Cardiac muscle cell (in vitro differentiated cells and primary cell): Measurements from ENCODE around the gene ANKZF1. TPM values are rescaled to one million over a fixed set of nuclear protein-coding genes. Genes with fewer than 3 reads are reported as not detected.

Source experiments
- DNase-seq, 2 donors: peaks; one replicate each; pipeline versions ENCODE4 v3.0.0 to v3.0.0-alpha.2; 2010 to 2017; ENCODE audit warnings: low read depth in 1 of 2, low spot score in 1 of 2
- H3K27ac ChIP-seq: fragments of 200-600 bp; sonication (generic); 2 replicates; pipeline ENCODE4 v1.5.1; 2016
- H3K27me3 ChIP-seq: fragments of 200-600 bp; sonication (generic); 2 replicates; pipeline ENCODE4 v1.6.0; 2016; ENCODE audit warnings: control low read depth
- H3K36me3 ChIP-seq: fragments of 200-600 bp; sonication (generic); 2 replicates; pipeline ENCODE4 v1.5.1; 2016; ENCODE audit warnings: control low read depth
- H3K4me1 ChIP-seq: fragments of 200-600 bp; sonication (generic); 2 replicates; pipeline ENCODE4 v1.8.1; 2017; ENCODE audit warnings: low read depth, mild to moderate bottlenecking, mixed run types
- H3K4me3 ChIP-seq: fragments of 200-600 bp; sonication (generic); 2 replicates; pipeline ENCODE4 v1.5.1; 2016; ENCODE audit warnings: mild to moderate bottlenecking
- H3K9me3 ChIP-seq: fragments of 200-600 bp; sonication (generic); 2 replicates; pipeline ENCODE4 v1.5.1; 2017; ENCODE audit warnings: low read depth, mild to moderate bottlenecking, control low read depth
- CTCF ChIP-seq: IDR thresholded peaks from 2 replicates; pipeline ENCODE4 v1.5.1; 2012; ENCODE audit warnings: low read depth, mild to moderate bottlenecking, low read length
- polyA plus RNA-seq: library from polyadenylated mRNA; unstranded; fragments of >200 nt; fragmentation: Nextera tagmentation; extraction: Ambion mirVana; gene quantifications from 2 replicates; pipeline ENCODE4 v1.2.1, GENCODE V29; 2016
- total RNA-seq: library from RNA; depleted of rRNA; stranded (reverse); fragments of >200 nt; gene quantifications from 2 replicates; pipeline ENCODE4 v1.2.3, GENCODE V29; 2016

The ANKZF1 gene
- total and polyA plus RNA-seq, 2 experiments from 2014 or later: 139 to 175 TPM

- no peak overlapping the region for H3K27ac ChIP-seq
- peaks cover 8% of the 10 kb centered on the region for H3K4me1 ChIP-seq
- DNase-seq: no peak
- peaks cover 11% of the 10 kb centered on the region for H3K27me3 ChIP-seq
- H3K36me3 ChIP-seq: no peaks in the 10 kb centered on the region
- H3K4me3 ChIP-seq: no peak overlapping the region
- TF ChIP-seq CTCF: no peak
- no peaks in the 10 kb centered on the region for H3K9me3 ChIP-seq
Observed at GRCh38 chr2:219272995-219273394, 43.4 kb downstream of the ANKZF1 start.

GRCh38 chr2:219273937-219274336, 44.3 kb downstream of the ANKZF1 start:
- TF ChIP-seq CTCF: no peak
- Histone ChIP-seq H3K27ac (peak overlapping the region; percentile 84), H3K9me3 (no peaks in the 10 kb centered on the region), H3K27me3 (peaks cover 11% of the 10 kb centered on the region), H3K4me3 (no peak overlapping the region), H3K36me3 (no peaks in the 10 kb centered on the region), H3K4me1 (peaks cover 16% of the 10 kb centered on the region)
- DNase-seq: no peak

GRCh38 chr2:219274361-219274921, 44.8 kb downstream of the ANKZF1 start:
- H3K27ac ChIP-seq: peak overlapping the region; percentile 84
- no peak for TF ChIP-seq CTCF

GRCh38 chr2:219277703-219278654, 48.4 kb downstream of the ANKZF1 start:
- peak; percentile 82 to 85 for DNase-seq
- Histone ChIP-seq H3K27ac (peak overlapping the region; percentile 97), H3K4me1 (peaks cover 16% of the 10 kb centered on the region), H3K27me3 (no peaks in the 10 kb centered on the region), H3K36me3 (peaks cover 13% of the 10 kb centered on the region), H3K4me3 (peak overlapping the region; percentile 76), H3K9me3 (no peaks in the 10 kb centered on the region)
- TF ChIP-seq CTCF: peak; percentile 97

More at GRCh38 chr2:219274361-219274921, 44.8 kb downstream of the ANKZF1 start:
- H3K36me3 ChIP-seq: no peaks in the 10 kb centered on the region
- H3K4me1 ChIP-seq: peaks cover 16% of the 10 kb centered on the region
- no peak overlapping the region for H3K4me3 ChIP-seq
- H3K27me3 ChIP-seq: peaks cover 8% of the 10 kb centered on the region
- H3K9me3 ChIP-seq: no peaks in the 10 kb centered on the region
- peak; percentile 64 to 75 for DNase-seq

- H3K4me3 ChIP-seq: peak overlapping the region; percentile 76
- no peaks in the 10 kb centered on the region for H3K9me3 ChIP-seq
- no peaks in the 10 kb centered on the region for H3K27me3 ChIP-seq
- H3K36me3 ChIP-seq: peaks cover 13% of the 10 kb centered on the region
- DNase-seq: no peak
- H3K4me1 ChIP-seq: peaks cover 16% of the 10 kb centered on the region
- peak overlapping the region; percentile 97 for H3K27ac ChIP-seq
- TF ChIP-seq CTCF: no peak
Observed at GRCh38 chr2:219278655-219279150, 49.1 kb downstream of the ANKZF1 start.
